ENCODE results near the gene LRRFIP1.

The LRRFIP1 gene

GRCh38 chr2:237625216-237625705 is 2.1 kb upstream of the LRRFIP1 start:
- H3K4me3 ChIP-seq (ENCODE audit: control insufficient read depth, low read depth, low read length): no peak overlapping the region
- DNase-seq (ENCODE audit: low read depth): no peak
- TF ChIP-seq, protein P1, sequence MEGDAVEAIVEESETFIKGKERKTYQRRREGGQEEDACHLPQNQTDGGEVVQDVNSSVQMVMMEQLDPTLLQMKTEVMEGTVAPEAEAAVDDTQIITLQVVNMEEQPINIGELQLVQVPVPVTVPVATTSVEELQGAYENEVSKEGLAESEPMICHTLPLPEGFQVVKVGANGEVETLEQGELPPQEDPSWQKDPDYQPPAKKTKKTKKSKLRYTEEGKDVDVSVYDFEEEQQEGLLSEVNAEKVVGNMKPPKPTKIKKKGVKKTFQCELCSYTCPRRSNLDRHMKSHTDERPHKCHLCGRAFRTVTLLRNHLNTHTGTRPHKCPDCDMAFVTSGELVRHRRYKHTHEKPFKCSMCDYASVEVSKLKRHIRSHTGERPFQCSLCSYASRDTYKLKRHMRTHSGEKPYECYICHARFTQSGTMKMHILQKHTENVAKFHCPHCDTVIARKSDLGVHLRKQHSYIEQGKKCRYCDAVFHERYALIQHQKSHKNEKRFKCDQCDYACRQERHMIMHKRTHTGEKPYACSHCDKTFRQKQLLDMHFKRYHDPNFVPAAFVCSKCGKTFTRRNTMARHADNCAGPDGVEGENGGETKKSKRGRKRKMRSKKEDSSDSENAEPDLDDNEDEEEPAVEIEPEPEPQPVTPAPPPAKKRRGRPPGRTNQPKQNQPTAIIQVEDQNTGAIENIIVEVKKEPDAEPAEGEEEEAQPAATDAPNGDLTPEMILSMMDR (IDR thresholded peaks at IDR 0.05; ENCODE audit: control insufficient read depth, insufficient read depth, low read depth, low read length, missing control alignments): no peak

GRCh38 chr2:237625777-237626176 is 1.6 kb upstream of the LRRFIP1 start:
- H3K4me3 ChIP-seq (ENCODE audit: control insufficient read depth, low read depth, low read length): no peak overlapping the region
- TF ChIP-seq, protein P1 (IDR thresholded peaks at IDR 0.05; ENCODE audit: control insufficient read depth, insufficient read depth, low read depth, low read length, missing control alignments): no peak
- no peak for DNase-seq (ENCODE audit: low read depth)

DNA sequence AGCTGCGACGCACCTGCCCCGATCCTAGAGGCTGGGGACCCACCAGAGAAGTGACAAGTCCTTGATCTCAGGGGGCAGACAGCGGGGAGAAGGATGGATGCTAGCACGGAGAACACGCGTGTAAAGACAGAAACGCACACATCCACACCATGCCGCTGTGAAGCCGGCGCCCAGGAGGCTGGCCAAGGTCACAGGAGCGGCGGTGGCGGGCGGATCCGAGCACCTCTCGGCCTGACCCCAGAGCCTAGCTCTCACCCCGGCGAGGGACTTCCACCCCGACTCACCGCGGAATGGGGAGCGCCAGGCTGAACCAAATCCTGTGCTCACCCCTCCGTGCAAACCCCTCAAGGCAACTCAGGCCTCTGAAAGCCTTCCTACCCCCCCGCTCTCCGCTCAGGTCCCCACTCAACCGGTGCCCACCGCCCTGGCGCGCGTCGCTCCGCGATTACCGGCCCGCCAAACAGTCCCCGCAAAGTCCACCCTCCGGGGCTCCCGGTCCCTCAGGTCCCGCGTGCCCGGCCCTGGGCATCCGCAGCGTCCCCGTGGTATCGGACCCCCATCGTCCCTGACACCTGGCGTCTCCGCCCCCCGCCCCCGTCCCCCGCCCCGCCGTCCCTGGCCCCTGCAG is 460 bp upstream of the LRRFIP1 start:
- DNase-seq (ENCODE audit: low read depth): no peak
- peak overlapping the region; percentile 59 for H3K4me3 ChIP-seq (ENCODE audit: control insufficient read depth, low read depth, low read length)
- TF ChIP-seq, protein P1 (IDR thresholded peaks at IDR 0.05; ENCODE audit: control insufficient read depth, insufficient read depth, low read depth, low read length, missing control alignments): no peak

DNA sequence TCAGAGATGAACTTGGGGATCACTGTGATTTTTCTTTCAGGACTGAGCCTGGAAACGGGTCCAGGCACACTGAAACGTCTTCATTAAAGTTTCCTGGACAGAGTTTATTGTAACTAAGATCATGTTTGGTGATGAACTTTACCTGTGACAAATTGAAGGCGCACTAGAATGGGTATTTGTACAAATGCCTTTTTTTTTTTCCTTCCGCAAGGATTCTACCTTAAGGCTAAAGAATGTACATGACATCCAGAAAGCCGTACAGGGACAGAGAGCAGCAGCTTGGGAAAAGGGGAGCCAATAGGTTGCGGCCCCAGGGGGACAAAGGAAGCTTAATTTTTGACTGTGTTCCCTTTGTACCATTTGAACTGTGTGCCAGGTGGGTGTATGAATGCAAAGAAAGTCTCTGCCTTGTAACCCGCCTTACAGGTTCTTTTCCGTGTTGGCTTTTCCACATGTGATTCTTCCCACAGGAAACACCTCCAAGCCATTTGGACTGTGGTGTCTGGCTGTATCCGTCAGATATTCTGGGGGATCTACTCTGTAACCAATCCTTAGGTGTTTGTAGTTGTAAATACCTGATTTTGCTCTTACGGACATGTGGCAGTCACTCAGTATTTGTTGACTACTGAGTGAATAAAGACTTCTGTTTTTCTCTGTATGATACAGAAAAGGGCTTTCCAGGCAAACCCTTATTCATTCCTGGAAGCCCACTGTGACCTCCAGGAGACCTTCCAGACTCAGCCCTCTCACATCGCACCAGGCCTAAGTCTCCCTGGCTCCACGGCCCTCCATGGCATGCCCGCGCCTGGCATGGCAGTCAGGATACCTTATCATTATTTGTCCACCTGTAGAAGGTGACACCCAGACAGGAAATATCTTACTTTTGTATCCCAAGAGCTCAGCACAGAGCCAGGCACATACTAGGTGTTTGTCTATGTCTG is 1.1 kb downstream of the LRRFIP1 start:
- no peak for DNase-seq (ENCODE audit: low read depth)
- TF ChIP-seq, protein P1 (IDR thresholded peaks at IDR 0.05; ENCODE audit: control insufficient read depth, insufficient read depth, low read depth, low read length, missing control alignments): no peak
- peak overlapping the region; percentile 59 for H3K4me3 ChIP-seq (ENCODE audit: control insufficient read depth, low read depth, low read length)

GRCh38 chr2:237629188-237629534 is 1.8 kb downstream of the LRRFIP1 start:
- no peak for DNase-seq (ENCODE audit: low read depth)
- TF ChIP-seq, protein P1 (IDR thresholded peaks at IDR 0.05; ENCODE audit: control insufficient read depth, insufficient read depth, low read depth, low read length, missing control alignments): no peak
- H3K4me3 ChIP-seq (ENCODE audit: control insufficient read depth, low read depth, low read length): no peak overlapping the region

- no peak for DNase-seq (ENCODE audit: low read depth)
- H3K4me3 ChIP-seq (ENCODE audit: control insufficient read depth, low read depth, low read length): no peak overlapping the region
- TF ChIP-seq, protein P1 (IDR thresholded peaks at IDR 0.05; ENCODE audit: control insufficient read depth, insufficient read depth, low read depth, low read length, missing control alignments): no peak
Measured at GRCh38 chr2:237629739-237630138, 2.4 kb downstream of the LRRFIP1 start.
